NT2/D1 (cell line): ENCODE results near the gene FAM20C.

Experiments
- SUZ12 ChIP-seq: IDR thresholded peaks from 2 replicates; pipeline ENCODE4 v1.6.1; 2011; ENCODE audit not compliant: insufficient read length, insufficient read depth; ENCODE audit errors: extremely low read depth
- YY1 ChIP-seq: IDR thresholded peaks from 2 replicates; pipeline ENCODE4 v1.6.1; 2011; ENCODE audit not compliant: insufficient read length, insufficient read depth
- ZNF274 ChIP-seq: IDR thresholded peaks from 2 replicates; pipeline ENCODE4 v1.6.1; 2011; ENCODE audit warnings: mild to moderate bottlenecking, low read depth, low read length

DNA sequence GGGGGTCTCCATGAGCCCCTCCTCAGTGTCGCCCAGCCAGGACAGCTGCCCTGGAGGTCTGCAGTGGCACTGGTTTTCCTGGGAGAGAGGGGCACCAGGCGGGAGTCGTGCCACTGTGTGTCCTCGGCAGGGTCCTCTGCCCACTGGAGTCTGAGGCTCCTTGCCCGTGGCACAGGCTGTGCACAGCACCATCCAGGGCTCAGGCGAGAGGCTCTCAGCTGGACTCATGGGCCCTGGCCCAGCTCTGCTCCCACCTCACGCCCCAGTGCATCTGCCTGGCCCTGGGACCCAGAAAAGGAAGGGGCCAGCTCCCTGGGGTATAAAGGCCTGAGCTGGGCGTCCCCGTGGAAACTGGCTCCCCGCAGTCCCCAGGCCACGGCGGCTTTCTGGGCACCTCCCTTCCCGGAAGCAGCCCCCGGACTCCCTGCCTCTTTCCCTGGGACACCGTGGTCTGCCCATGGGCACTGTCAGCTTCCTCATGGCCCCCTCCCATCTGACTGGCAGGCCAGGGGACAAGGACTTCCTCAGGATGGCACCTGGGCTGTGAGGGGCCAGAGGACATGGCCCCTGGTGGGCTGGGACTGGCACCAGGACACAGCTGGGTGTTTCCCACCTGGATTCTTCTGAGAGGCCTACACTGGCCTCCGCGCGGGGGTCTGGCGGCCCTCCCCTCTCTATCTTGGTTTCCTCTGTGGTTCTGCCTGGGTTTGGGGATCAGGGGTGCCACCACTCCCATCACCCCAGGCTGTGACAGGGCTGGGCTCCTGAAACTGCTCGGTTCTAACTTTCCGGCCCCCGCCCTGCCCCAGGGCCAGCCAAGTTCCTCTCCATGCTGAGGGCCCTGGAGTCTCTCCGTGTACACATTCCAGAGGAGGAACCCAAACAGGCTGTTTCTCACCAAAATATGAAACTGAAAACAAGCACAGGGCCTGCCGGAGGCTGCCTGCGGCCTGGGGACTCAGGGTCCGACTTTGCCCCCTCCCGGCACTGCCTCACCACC is 103.1 kb downstream of the FAM20C start:
- TF ChIP-seq YY1 (no peak), ZNF274 (no peak), SUZ12 (no peak)
